GM19438 (cell line): Measurements from ENCODE around the gene METTL24.

Source experiments
- ATAC-seq: cut with Tn5 transposase; IDR thresholded peaks from one replicate; pipeline ENCODE4 v1.9.1; 2021; ENCODE audit warnings: low read depth; ENCODE audit not compliant: unreplicated experiment

METTL24 gene

DNA sequence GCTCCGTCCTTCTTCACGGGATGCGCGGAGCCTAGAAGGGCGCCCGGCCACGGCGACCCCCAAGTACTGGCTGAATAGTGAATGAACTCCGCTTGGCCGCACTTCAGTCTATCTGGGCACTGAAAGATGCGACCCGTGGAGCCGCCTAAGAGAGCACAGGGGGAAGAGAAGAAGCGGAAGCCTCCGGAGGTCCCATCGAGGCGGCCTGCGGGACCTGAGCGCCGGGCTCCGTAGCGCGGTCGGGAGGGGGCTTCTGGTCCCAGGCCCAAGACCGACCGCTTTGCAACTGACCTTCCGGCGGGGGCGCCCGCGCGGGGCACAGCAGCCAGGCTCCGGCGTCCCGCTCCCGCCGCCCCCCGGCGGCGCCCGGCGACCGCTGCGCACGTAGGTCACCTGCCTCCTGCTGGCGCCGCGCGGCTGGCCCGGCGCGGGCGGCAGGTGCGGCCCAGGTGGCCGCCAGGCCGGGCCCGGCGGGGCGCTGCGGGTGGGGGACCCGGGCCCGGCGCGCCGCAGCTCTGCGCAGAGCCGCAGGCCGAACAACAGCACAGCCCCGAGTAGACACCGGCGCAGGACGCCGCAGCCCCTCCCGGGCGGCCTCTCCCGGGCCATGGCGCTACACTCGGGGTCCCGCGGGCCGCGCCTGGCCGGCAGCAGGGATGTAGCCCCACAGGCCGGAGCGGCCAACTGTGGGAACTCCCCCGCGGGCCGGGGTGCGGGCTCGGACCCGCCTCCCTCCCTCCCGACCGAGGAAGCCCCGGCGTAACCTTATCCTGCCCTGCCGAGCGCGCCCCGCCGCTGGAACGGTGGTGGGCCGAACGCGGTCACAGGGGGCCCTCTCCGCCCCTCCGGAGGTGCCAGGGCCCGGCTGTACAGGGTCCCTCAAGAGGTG, at the start of gene METTL24:
METTL24 (minus strand) TSS at position 686 of the 889 bp plus-strand sequence; CDS start at position 609, 77 bp downstream.
- ATAC-seq: no peak

DNA sequence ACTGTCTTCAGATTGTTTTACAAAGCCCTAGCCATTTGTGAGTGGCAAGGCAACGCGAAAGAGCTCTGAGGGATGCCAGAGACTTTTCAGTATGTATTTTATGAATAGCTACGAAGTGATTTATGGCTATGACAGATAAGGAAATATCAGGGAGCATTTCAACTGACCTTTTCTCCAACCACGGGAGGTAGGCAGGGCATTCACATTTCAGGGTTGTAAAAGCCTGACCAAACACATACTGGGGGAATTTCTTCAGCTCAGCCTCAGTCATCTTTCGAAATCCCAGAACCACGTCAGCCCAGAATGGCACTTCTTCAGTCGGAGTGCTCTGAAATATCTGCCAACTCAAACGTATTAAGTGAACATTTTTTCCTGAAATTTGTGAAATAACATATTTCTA, 46.5 kb upstream of the METTL24 start:
- no peak for ATAC-seq

- ATAC-seq: no peak
Measured at GRCh38 chr6:110401585-110402176, 43.5 kb upstream of the METTL24 start.

- ATAC-seq: no peak
Measured at GRCh38 chr6:110400208-110400607, 42.1 kb upstream of the METTL24 start.

GRCh38 chr6:110399219-110400071, 41.3 kb upstream of the METTL24 start:
- no peak for ATAC-seq

- no peak for ATAC-seq
Measured at GRCh38 chr6:110398778-110399177, 40.6 kb upstream of the METTL24 start.

DNA sequence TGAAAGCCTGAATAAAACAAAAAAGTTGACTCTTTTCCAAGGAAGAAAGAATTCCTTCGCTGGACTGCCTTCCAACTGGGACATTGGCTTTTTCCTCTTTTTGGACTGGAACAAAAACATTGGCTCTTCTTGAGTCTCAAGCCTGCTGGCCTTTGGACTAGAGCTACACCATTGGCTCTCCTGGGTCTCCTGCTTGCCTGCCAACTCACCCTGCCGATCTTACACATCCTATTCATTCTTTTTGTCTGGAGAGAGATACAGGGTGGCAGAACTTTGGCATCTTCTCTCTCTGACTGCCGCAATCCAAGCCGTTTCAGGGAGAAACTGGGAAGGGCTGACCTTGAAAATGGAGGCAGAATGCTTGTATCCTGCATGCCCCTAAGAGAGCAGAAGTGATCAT, 37.1 kb upstream of the METTL24 start:
- ATAC-seq: no peak

DNA sequence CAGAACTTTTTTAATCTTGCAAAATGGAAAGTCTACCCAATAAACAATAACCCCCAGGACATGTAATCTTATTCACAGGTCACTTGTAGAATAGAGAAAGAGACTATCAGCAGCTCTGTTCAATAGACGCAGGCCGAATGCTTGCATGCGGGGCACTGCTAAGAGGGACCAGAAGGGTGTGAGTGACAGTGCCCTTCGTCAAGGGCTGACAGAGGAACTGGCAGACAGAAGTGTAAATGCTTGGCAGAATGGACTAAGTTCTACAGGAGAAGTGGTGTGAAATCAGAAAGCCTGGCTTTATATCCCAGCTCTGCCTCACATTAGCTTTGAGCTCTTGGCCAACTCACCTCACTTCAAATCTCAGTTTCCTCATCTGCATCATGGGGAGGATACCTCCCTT, 36.3 kb upstream of the METTL24 start:
- ATAC-seq: no peak

- ATAC-seq: no peak
Measured at GRCh38 chr6:110392727-110393126, 34.6 kb upstream of the METTL24 start.

- no peak for ATAC-seq
Measured at GRCh38 chr6:110390404-110390803, 32.3 kb upstream of the METTL24 start.

DNA sequence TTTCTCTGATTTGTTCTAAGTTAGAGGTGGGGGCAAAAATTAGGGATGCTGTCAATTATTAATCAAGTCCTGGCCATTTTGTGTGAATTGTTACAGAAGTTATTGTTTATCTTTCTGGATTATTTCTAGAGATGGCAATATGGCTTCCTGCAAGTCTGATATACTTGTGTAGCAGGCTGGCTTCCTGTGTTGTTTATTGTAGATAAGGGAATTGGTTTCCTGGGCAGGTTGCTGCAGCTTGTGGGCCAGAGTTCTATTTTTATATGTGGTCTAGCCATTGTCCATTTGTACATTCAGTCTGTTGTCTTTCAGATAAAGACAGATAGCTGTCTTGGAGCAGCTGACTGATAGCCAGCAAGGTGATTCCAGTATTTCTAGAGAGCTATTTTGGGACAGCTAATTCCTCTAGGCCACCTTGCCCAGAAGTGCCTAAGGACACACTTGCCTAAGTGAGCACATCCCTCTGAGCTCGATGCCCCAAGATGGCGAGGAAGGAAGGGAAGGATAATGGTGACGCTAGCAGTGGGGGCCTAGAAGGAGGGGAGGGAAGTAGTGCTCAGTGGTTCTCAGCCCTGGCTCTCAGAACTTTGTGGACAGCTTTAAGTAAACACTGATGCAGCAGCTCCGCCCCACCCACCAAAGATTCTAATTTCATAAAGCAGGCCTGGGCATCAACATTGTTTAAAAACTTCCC, 31.7 kb upstream of the METTL24 start:
- no peak for ATAC-seq

- ATAC-seq: no peak
Measured at GRCh38 chr6:110387986-110388385, 29.8 kb upstream of the METTL24 start.

- ATAC-seq: no peak
Measured at GRCh38 chr6:110385458-110385863, 27.3 kb upstream of the METTL24 start.

DNA sequence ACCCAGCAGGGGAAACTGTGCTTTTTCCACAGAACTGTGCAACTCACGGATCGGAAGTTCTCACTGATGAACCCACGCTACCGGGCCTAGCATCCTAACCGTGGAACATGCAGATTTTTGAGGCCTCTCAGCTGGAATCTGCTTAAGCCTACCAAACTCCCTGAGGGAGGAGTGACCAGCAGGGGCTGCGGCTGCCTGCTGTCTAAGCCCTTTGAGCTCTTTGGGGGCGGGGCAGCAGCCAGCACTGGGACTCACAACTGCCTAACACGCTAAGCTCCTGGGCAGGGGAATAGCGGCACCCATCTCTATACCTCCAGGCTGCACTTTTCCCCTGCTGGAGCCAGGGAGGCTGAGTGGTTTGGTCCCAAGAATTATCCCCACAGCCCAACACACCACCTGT, 20.4 kb upstream of the METTL24 start:
- ATAC-seq: no peak

GRCh38 chr6:110369066-110369465, 10.9 kb upstream of the METTL24 start:
- ATAC-seq: no peak

DNA sequence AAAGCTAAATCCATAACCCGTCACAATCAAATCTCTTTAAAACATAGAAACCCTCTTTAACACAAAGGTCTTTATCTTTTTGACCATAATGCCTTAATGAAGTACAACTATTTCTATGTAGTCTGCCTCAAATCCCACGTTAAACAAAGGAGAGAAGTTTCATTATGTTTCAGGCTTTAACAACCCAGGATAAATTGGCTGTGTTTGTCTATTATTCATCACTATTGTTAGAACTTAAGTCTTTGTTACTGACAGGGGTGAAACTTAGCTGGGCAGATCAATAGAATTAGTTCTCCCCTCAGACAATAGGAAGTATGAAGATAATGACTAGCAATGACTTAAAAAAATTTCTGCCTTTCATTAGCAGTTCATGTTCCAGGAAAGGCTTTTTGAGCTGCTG, 10.1 kb upstream of the METTL24 start:
- no peak for ATAC-seq

DNA sequence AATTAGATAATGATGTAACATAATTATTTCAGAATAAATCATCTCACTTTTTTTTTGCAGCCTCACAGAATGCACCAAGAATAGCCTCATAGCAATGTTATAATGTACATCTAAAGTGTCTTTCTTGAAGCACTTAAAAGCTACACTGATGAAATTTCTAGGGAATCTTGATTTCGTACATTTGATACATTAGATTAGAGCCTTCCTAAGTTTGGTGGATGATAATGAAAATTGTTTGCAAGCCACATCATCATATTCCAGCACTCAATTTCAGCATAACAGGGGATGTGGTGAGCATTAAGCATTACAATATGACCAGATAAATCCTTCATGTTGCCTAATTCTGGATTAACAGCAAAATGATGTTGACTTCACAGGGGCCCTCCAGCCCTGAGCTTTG, 9.7 kb upstream of the METTL24 start:
- no peak for ATAC-seq

- ATAC-seq: no peak
Measured at GRCh38 chr6:110366975-110367374, 8.8 kb upstream of the METTL24 start.

GRCh38 chr6:110366256-110366655, 8.1 kb upstream of the METTL24 start:
- no peak for ATAC-seq

- no peak for ATAC-seq
Measured at GRCh38 chr6:110364364-110365105, 6.4 kb upstream of the METTL24 start.
